ENCODE measurements around the gene ATP1B3. TPM values are rescaled to one million over a fixed set of nuclear protein-coding genes. Genes with fewer than 3 reads are reported as not detected.

ATP1B3 gene
- total and polyA plus RNA-seq, 9 of the 15 experiments (the other 6 are each of a cell fraction or from before 2014, with no cell fraction given) = 48.3 to 202 (median 123) TPM

DNA sequence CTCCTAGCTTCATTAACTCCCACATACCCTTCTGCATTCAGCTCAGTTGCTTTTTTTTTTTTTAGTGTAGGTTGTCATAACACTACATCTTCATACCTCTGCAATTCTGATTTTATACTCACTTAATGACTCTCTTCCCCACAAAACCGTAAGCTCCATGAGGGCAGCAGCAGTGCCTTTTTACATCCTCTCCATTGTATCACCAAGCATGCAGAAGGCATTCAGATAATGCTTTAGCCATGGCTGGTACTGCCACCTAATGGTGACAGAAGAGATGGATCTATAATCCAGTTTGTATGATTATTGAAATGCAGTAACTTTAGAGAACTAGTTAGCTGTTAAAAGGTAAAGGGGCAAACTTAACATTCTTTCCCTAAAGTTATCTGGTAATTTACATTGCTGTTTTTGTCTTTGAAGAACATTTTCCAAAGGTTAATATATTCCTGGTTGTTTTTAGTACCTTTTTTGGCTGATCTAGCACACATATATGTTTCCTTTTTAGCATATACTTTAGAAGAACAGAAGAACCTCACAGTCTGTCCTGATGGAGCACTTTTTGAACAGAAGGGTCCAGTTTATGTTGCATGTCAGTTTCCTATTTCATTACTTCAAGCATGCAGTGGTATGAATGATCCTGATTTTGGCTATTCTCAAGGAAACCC lies 36.8 kb downstream of the ATP1B3 start (continued):
- TF ChIP-seq MTA3 (IDR thresholded peaks at IDR 0.05; ENCODE audit: borderline replicate concordance) = 0 out of 2 replicates have a peak, but pooled peaks have one; percentile 43
- TF ChIP-seq, protein P1, sequence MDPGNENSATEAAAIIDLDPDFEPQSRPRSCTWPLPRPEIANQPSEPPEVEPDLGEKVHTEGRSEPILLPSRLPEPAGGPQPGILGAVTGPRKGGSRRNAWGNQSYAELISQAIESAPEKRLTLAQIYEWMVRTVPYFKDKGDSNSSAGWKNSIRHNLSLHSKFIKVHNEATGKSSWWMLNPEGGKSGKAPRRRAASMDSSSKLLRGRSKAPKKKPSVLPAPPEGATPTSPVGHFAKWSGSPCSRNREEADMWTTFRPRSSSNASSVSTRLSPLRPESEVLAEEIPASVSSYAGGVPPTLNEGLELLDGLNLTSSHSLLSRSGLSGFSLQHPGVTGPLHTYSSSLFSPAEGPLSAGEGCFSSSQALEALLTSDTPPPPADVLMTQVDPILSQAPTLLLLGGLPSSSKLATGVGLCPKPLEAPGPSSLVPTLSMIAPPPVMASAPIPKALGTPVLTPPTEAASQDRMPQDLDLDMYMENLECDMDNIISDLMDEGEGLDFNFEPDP (CRISPR knock-in tag; IDR thresholded peaks at IDR 0.05) = no peak
- TF ChIP-seq, protein P2, sequence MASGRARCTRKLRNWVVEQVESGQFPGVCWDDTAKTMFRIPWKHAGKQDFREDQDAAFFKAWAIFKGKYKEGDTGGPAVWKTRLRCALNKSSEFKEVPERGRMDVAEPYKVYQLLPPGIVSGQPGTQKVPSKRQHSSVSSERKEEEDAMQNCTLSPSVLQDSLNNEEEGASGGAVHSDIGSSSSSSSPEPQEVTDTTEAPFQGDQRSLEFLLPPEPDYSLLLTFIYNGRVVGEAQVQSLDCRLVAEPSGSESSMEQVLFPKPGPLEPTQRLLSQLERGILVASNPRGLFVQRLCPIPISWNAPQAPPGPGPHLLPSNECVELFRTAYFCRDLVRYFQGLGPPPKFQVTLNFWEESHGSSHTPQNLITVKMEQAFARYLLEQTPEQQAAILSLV (tag; IDR thresholded peaks at IDR 0.05) = no peak
- TF ChIP-seq HNRNPK (IDR thresholded peaks at IDR 0.05; ENCODE audit: low read depth, low read length, poor library complexity, severe bottlenecking) = no peak
- no peak for TF ChIP-seq EZH2 (IDR thresholded peaks at IDR 0.05; ENCODE audit: borderline replicate concordance, low read depth, low read length)
- TF ChIP-seq ATF7 (IDR thresholded peaks at IDR 0.05) = no peak
- TF ChIP-seq, protein P3, sequence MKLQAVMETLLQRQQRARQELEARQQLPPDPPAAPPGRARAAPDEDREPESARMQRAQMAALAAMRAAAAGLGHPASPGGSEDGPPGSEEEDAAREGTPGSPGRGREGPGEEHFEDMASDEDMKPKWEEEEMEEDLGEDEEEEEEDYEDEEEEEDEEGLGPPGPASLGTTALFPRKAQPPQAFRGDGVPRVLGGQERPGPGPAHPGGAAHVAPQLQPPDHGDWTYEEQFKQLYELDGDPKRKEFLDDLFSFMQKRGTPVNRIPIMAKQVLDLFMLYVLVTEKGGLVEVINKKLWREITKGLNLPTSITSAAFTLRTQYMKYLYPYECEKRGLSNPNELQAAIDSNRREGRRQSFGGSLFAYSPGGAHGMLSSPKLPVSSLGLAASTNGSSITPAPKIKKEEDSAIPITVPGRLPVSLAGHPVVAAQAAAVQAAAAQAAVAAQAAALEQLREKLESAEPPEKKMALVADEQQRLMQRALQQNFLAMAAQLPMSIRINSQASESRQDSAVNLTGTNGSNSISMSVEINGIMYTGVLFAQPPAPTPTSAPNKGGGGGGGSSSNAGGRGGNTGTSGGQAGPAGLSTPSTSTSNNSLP (IDR thresholded peaks at IDR 0.05; ENCODE audit: borderline replicate concordance, low read depth, low read length) = 0 out of 2 replicates have a peak, but pooled peaks have one; percentile 32
- TF ChIP-seq ZNF445 (CRISPR knock-in tag; IDR thresholded peaks at IDR 0.05; ENCODE audit: low read depth) = no peak
- TF ChIP-seq ZNF584 (CRISPR knock-in tag; IDR thresholded peaks at IDR 0.05; ENCODE audit: low read depth) = no peak
- TF ChIP-seq GABPB2 (CRISPR knock-in tag; conservative IDR thresholded peaks at IDR 0.05) = no peak
- no peak for TF ChIP-seq FOXJ3 (CRISPR knock-in tag; IDR thresholded peaks at IDR 0.05)
- no peak for TF ChIP-seq ZNF253 (CRISPR knock-in tag; conservative IDR thresholded peaks at IDR 0.05)
- TF ChIP-seq, protein P4, sequence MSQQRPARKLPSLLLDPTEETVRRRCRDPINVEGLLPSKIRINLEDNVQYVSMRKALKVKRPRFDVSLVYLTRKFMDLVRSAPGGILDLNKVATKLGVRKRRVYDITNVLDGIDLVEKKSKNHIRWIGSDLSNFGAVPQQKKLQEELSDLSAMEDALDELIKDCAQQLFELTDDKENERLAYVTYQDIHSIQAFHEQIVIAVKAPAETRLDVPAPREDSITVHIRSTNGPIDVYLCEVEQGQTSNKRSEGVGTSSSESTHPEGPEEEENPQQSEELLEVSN (IDR thresholded peaks at IDR 0.05; ENCODE audit: borderline replicate concordance in 1 of 2, extremely low read depth in 1 of 2, insufficient read depth in 1 of 2, insufficient read length in 1 of 2, low read depth in 1 of 2, low read length in 1 of 2, poor library complexity in 1 of 2, severe bottlenecking in 1 of 2) = no peak
- no peak for TF ChIP-seq SMARCE1 (IDR thresholded peaks at IDR 0.05)
- TF ChIP-seq ZNF785 (CRISPR knock-in tag; IDR thresholded peaks at IDR 0.05) = no peak
- TF ChIP-seq SP1 (CRISPR knock-in tag; IDR thresholded peaks at IDR 0.05) = 0 out of 2 replicates have a peak, but pooled peaks have one; percentile 30
- no peak for TF ChIP-seq ZKSCAN3 (CRISPR knock-in tag; IDR thresholded peaks at IDR 0.05)
- TF ChIP-seq ESRRB (CRISPR knock-in tag; IDR thresholded peaks at IDR 0.05; ENCODE audit: borderline replicate concordance) = no peak
- no peak for TF ChIP-seq LARP7 (IDR thresholded peaks at IDR 0.05)
- no peak for TF ChIP-seq HLTF (IDR thresholded peaks at IDR 0.05)
- no peak for TF ChIP-seq FOXK1 (CRISPR knock-in tag; IDR thresholded peaks at IDR 0.05; ENCODE audit: borderline replicate concordance)
- TF ChIP-seq ZFP30 (CRISPR knock-in tag; IDR thresholded peaks at IDR 0.05; ENCODE audit: borderline replicate concordance) = no peak
- TF ChIP-seq C11orf30 (IDR thresholded peaks at IDR 0.05; ENCODE audit: low read depth) = no peak
- TF ChIP-seq RBBP5 (IDR thresholded peaks at IDR 0.05; ENCODE audit: borderline replicate concordance, insufficient read depth, low read length, poor library complexity, severe bottlenecking) = no peak
- no peak for TF ChIP-seq ZNF133 (CRISPR knock-in tag; IDR thresholded peaks at IDR 0.05)
